CD4-positive, alpha-beta T cell treated with Interleukin-15 for 1 hour (primary cell): ENCODE results near the gene ZNRF1.
"Not testable (repeated sequence)": the region's sequence is repeated elsewhere in the genome, so short reads cannot be mapped to it uniquely, and the experiment has no call there.

Experiments
- DNase-seq: peaks from one replicate; pipeline ENCODE4 v3.0.0-alpha.2; 2020

ZNRF1 gene

DNA sequence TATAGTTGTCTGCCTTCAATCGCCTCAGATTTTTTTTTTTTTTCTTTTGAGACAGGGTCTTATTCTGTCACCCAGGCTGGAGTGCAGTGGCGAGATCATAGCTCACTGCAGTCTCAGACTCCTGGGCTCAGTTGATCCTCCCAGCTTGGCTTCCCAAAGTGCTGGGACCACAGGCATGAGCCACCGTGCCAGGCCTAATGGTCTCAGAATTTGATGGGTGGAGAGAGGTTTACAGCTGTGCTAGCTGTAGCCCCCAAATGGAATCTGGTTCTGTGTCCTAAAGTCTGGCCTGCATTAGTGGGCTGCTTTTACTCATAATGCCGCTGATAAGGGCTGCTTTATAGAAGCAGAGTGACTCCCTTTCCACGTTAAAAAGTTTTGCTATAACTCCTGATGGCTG lies 5.1 kb downstream of the ZNRF1 start:
- DNase-seq: no peak

DNA sequence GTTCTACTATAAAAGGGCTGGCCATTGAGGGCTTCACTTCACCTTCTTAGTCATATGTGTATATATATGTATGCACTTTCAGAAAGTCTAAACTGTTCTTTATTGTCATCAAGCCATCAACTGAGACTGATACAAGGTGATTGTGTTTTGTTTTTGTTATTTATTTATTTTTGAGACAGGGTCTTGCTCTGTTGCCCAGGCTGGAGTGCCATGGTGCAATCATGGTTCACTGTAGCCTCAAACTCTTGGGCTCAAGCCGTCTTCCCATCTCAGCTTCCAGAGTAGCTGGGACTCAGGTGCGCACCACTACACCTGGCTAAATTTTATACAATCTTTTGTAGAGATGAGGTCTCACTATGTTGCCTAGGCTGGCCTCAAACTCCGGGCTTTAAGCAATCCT lies 5.6 kb downstream of the ZNRF1 start:
- no peak for DNase-seq

DNA sequence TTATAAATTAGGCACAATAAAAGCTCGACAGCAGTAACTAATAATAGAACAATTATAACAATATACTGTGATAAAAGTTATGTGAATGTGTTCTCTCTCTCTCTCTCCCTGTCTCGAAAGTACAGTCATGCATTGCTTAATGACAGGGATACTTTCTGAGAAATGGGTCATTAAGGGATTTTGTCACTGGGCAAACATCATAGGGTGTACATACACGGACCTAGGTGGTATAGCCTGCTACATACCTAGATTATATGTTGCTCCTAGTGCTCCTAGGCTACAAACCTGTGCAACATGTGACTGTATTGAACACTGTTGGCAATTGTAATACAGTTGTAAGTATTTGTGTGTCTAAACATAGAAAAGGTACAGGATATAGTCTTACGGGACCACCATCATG lies 6.9 kb downstream of the ZNRF1 start:
- no peak for DNase-seq

DNA sequence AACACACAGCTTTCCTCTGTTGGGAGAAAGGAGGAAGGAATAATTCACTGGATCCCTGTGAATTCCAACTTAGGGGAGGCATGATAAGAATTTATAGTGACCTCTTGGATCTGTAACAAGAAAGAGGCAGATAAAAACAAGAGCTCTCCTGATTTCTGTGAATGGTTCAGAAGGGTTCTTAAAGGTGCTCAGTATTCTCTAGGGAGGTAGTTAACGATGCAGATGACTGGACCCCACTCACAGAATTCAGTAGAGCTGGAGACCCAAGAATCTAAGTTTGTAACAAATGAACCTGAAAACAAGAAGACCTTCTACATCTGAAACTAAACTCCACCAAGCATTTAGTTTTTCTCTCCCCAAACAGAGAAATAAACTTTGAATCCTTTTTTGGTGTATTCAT lies 8.6 kb downstream of the ZNRF1 start:
- no peak for DNase-seq

DNA sequence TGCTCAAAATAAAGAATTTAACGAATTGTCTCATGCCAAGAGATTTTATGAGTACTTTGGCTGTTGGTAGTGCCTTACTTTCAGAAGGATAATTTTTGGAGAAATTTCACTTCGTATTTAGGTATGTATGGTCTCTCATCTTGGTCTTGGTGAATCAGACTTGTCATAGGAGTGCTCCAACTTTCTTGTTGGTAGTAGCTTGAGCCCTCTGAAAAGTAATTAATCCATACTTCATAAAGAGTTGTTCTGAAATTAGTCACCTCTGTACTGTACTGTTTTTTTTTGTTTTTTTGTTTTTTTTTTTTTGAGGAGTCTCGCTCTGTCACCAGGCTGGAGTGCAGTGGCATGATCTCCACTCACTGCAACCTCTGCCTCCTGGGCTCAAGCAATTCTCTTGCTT lies 11.6 kb downstream of the ZNRF1 start:
- no peak for DNase-seq

DNA sequence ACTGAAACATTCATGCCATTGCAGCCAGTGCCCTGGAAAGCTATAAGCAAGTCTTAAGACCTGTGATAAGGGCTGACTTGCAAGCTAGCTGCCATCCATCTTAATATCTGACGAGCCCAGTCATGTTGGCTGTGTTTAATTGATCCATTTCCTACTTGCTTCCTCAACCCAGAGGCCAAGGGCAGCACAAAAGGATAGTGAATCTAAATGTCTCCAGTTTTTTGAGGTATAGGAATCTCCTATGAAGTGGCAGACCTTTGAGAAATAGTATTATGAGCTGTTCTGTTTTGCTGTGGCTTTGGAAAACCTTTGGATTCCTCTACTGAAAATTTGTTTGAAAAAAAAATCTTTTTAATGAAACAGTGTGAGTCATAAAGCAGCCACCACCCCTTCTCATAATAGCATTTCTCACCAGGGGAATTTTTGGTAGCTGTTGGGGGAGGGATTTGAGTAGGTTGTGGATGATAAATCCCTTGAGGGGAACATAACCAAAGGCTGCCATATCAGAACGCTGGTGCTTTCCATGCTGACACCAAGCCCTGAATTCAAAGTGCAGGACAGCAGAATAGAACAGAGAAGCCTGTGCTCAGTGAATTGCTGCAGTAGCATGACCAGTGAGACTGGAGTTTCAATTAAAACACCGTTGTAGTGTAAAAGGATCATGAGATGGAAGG lies 12.9 kb downstream of the ZNRF1 start:
- peak; percentile 35 for DNase-seq

DNA sequence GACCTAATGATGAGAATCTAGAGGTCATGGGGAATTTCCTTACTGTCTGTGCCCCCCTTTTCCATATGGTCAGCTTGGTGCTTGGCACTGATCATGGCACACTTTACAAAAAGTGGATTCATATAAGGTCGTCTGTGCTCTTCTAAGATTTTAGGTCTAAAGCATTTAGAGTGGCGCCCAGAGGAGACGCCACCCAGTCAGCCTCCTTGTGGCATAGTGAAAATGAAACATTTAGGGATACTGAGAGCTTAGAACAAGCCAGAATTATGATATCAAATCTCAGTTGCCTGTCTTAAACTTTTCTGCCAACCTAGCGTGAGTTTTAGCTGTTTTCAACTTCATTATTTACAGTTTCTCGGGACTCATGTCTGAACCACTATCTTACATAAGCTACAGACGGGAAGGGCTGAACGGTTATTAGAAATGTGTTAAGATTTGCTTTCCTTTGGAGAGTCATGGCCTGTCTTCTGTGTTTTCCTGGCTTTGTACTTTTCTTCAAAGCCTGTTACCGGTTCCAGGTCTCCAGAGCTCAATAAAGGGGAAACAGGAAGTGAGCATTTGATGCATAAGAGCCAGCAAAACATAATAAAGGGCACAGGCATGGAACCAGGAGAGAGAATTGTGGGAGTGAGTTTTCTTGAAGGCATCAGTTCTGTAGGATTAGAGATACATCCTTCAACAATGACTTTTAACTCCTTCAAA lies 13.7 kb downstream of the ZNRF1 start:
- no peak for DNase-seq

DNA sequence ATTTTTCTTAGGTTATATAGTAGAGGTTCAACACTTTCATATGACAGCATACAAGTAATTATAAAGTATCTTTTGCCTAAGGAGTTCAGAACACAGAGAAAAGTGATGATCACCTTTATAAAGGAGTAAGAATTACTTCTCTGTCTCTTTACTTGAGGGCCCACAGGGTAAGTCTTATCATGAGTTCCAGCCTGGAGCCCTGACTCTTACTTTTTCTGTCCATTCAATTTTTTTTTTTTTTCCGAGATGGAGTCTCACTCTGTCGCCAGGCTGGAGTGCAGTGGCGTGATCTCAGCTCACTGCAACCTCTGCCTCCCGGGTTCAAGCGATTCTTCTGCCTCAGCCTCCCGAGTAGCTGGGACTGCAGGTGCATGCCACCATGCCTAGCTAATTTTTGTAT lies 14.3 kb downstream of the ZNRF1 start:
- DNase-seq: not testable (repeated sequence)

DNA sequence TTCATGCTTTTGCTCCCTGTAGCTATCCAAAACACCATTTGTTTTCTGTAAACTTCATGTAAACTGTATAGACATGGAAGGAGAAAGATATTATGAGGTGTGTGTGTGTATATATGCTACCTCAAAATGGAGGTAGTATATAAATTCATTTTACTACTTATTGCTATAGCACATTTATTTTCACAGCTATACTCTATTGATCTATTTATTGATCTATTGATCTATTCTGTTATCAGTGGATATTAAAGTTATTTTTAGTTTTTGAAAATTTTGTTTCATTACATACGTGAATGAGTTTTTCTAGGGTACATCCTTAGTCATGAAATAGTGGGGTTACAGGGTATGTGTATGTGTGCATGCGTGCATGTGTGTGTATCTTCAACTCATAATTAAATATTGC lies 15.5 kb downstream of the ZNRF1 start:
- DNase-seq: no peak

DNA sequence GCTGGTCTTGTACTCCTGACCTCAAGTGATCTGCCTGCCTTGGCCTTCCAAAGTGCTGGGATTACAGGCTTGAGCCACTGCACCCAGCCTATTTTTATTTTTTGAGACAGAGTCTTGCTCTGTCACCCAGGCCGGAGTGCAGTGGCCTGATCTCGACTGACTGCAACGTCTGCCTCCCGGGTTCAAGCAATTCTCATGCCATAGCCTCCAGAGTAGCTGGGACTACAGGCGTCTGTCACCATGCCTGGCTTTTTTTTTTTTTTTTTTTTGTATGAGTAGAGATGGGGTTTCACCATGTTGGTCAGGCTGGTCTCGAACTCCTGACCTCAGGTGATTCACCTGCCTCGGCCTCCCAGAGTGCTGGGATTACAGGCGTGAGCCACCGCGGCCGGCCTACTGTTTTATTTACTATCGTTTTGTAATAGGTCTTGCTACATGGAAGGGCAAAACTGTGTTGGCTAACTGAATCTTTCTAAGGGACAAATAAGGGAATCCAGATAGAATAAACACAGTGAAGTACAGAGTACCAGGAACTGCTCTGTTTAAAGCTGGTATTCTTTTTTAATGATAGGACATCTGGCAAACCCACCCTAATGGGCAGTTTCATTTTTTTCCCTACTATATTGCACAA lies 17.7 kb downstream of the ZNRF1 start:
- DNase-seq: not testable (repeated sequence)

DNA sequence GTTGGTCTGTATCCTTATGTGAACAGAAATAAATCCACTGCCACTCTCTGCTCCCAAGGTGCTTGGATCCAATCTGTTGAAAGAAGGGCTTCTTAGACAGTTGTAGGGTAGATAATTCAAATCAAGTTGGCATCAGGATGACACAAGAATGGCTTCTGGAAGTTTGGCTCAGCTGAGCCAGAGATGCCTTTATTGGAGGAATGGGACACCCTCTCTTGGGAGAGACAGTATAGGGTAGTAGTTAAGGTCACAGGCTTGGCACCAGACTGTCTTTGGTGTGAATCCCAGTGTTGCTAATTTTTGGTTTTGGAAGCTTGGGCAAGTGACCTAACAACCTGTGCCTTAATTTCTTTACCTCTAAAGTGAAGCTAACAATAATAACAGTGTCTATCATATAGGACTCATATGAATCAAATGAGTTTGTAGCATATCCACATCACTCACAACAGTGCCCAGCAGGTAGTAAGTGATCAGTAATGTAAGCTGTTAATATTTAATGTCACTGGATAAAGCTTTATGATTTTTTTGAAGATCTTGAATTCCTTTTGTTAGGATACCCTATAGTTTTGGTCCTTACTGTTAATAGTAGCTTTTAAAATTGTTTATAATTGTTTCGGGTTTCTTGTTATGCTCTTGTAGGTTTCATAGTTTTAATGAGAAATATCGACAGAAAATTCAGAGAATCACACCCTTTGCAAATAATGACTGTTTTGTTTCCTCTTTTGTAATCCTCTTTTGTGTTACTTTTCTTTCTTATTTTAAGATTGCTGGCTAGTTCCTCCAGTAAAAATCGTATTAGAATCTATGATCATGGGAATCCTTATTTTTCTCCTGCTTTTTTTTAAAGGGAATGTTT lies 19.1 kb downstream of the ZNRF1 start:
- DNase-seq: no peak

DNA sequence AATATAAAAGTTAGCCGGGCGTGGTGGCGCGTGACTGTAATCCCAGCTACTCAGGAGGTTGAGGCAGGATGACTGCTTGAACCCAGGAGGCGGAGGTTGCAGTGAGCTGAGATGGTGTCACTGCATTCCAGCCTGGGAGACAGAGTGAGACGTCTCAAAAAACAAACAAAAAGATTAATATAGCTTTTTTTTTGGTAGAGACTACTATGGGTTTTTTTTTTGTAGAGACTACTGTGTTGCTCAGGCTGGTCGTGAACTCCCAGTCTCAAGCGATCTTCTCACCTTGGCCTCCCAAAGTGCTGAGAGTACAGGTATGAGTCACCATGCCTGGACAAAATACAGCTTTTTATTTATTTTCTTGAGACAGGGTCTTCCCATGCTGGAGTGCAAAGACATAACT lies 20.2 kb downstream of the ZNRF1 start:
- DNase-seq: no peak

DNA sequence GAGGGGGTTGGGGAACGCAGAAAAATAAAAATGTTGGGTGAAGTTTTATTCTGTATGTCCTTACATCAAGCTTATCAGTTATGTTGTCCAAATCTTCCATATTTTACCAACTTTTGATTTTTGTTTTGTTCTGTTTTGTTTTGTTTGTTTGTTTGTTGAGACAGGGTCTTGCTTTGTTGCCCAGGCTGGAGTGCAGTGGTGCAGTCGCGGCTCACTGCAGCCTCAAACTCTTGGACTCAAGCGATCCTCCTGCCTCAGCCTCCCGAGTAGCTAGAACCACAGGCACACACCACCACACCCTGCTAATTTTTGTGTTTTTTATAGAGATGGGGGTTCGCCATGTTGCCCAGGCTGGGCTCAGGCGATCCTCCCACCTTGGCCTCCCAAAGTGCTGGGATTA lies 20.8 kb downstream of the ZNRF1 start:
- DNase-seq: no peak

DNA sequence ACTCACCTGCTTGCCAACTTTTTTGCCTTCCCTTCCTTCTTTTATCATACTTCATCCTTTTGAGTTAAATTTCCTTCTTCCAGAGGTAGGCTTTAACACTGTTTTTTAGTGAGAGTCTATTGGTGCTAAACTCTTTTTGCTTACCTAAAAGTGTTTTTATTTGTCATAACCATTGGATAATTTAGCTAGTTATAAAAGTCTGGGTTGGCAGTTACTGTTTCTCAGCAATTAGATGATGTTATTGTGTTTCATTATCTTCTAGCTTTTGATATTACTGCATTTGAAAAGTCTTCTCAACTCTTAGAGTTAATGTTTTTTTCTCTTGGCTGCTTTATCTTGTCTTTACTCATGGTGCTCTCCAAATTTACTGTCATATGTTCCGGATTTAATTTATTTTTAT lies 22.6 kb downstream of the ZNRF1 start:
- DNase-seq: no peak

DNA sequence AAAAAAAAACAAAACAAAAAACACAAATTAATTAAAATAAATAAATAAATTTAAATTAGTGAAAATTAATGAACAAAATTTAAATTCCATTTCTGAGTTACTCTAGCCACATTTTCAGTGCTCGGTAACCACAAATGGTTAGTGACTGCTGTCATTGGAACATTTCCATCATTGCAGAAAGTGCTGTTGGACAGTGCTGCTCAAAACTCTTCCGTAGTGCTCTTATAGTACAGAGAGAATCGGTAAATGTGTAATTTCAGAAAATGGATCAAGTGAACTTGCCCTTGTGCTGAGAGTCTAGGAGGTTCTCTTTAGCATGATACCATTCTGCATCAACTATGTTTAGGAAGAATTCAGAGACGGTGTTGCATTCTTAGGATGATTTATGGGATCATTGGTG lies 23.7 kb downstream of the ZNRF1 start:
- DNase-seq: no peak

DNA sequence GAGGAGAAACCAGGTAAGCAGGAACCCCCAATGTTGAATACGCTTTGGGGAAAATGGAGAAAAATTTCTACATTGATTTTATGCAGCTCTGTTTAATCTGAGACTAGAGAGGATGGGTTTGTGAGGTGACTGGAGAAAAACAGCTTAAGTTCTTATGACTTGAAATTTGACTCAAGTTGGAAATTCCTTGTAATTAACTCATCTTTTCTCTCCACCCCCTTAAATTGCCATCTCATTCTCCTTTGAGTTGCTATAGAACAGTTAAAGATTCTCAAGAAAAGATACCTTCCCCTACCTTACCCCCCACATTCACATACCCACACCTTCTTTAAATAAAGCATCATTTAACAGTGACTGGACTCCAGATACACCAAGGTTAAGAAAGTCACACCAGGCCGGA lies 24.2 kb downstream of the ZNRF1 start:
- DNase-seq: no peak

DNA sequence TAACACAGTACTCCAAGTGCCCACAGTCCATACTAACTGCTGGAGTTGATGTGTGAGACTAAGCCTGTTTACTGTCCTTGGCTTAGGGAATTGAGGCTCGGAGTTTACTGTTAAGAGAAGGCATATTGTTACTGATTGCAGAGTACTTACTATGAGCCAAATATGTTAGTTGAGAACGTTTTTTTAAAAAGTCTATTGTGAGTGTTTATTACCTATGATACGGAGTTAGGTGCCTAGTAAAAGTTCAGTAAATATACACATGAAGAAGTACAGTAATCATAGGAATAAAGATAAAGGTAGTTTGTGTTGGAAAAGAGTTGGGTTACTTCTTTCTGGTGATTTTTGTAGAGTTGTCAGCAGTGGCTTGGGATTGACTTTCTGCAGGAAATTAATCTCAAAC lies 25.4 kb downstream of the ZNRF1 start:
- DNase-seq: no peak

DNA sequence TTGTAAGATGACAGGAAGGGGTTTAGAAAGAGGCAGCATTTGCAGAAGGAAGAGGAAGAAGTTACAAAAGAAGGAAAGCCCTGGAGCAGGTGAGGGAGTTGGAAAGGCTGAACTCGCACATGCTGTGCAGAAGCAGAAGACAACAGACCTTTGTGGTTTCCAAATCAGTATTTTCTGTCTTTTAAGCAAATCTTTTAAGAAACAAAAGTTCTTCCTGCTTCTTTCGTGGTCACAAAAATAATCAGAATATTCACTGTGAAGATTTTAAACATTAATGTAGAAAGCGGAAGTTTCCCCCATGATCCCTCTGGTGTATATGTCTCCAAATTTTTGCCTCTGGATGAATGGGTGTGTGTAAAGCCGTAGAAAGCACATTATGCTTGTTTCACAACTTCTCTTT lies 25.8 kb downstream of the ZNRF1 start:
- no peak for DNase-seq

DNA sequence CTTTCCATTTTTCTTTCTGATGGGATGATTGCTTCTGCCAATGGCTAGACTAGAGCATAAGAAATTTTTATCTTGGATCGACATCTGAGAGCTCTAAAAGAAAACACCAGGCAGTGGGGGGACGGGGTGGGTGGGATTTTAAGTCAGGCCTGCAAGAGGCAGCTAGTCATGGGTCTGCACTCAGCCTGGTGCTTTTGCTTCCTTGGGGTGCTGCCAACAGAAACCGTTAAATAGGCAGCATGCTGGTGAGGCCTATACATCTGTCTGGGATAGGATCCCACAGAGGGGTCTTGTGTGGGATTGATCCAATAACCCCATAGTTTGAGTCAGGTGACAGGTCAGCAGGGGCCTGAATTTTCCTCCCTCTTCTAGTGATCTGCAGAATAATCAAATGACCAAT lies 26.9 kb downstream of the ZNRF1 start:
- no peak for DNase-seq

DNA sequence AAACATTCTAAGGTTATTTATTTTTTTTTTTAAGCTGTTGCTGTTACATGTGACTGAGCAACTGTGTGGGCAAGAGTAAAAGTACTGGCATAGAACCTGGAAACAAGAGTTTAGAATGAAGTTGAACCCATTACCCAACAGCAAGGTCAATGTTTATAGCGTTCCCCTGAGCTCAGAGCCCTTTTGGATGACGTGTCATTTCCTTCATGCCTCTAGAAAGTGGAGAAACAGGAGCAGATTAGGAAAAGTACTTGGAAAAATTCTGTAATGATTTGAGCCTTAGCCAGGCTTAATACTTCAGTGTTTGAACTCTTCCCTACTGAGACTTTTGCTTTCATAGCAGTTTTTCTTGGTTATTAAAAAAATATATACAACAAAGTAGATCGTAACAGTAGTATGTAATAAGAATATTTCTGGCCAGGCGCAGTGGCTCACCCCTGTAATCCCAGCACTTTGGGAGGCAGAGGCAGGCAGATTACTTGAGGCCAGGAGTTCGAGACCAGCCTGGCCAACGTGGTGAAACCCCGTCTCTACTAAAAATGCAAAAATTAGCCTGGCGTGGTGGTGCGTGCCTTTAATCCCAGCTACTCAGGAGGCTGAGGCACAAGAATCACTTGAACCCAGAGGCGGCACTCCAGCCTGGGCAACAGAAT lies 27.5 kb downstream of the ZNRF1 start:
- not testable (repeated sequence) for DNase-seq

DNA sequence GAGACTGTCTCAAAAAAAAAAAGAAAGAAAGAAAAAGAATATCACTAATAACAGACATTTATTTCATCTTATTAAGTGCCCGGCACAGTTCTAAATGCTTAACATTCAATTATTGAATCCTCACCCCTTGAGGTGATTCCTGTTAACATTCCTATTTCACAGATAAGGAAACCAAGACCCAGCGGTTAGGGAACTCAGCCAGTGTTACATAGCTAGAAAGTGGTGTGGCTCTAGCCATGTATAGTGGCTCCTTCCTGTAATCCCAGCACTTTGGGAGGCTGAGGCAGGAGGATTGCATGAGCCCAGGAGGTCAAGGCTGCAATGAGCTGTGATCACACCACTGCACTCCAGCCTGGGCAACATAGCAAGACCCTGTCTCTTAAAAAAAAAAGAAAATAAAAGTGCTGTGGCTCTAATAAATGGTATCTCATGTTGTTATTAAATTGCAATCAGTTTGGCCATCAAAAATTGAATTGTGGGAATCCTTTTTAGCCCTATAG lies 28.1 kb downstream of the ZNRF1 start:
- no peak for DNase-seq

DNA sequence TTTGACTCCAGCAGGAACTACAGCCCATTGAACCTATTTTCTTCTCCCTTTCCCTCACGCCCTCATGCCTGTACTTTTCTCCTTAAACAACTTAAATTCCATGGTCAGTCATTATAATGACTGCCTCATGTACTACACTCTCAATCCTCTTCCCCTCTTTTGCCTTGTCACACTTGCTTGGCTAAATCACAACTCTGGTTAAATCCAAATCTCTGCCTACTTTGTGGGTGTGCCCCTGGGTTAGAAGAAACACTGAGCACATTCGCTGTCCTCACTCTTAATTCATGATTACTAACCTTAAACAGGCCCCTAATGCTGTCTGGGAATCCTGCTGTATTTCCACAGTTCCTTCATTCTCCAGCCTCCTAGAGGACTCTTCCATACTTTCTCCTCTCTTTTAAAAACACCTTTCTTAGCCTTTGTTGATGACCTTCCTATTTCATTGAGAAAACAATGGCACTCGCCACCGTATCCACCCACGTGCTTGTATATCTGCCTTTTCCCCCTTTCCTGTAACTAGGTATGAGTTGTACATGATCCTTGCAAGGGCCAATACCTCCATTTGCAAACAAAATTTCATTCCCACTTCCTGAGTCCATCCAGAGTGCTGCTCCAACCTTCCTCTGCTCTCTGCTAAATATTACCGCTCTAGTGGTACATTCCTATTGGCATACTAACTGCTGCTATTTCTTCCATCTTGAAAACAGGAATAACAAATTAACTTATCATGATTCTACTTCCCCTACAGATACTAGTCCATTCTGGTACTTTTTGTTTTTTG lies 28.9 kb downstream of the ZNRF1 start:
- DNase-seq: no peak
